ENCODE results near the gene TDRD3. TPM values are rescaled to one million over a fixed set of nuclear protein-coding genes. Genes with fewer than 3 reads are reported as not detected.

TDRD3 gene
- total RNA-seq, 6 donors from 2014 or later = 16.0 to 56.4 (median 25.8) TPM

- TF ChIP-seq EP300 (IDR thresholded peaks at IDR 0.05) = no peak
- TF ChIP-seq POLR2A (IDR thresholded peaks at IDR 0.05) = no peak
- TF ChIP-seq POLR2AphosphoS5 (IDR thresholded peaks at IDR 0.05) = no peak
- no peak for TF ChIP-seq CTCF (IDR thresholded peaks at IDR 0.05)
- Histone ChIP-seq H3K9me3 (no peaks in the 10 kb centered on the region), H3K27me3 (no peaks in the 10 kb centered on the region), H3K36me3 (peaks cover 0 to 21% (median 3%) of the 10 kb centered on the region in 4 donors), H3K4me1 (no peaks in the 10 kb centered on the region), H3K27ac (no peak overlapping the region), H3K4me3 (no peak overlapping the region)
- no peak for DNase-seq
- ATAC-seq (ENCODE audit: low FRiP score in 2 of 2) = no peak
- 84 to 96% methylated on average over 8 of the region's 8 CpGs for WGBS, 2 donors
Measured at GRCh38 chr13:60572855-60573254, 175.8 kb downstream of the TDRD3 start.

- ATAC-seq (ENCODE audit: low FRiP score in 2 of 2) = no peak
- Histone ChIP-seq H3K4me1 (no peaks in the 10 kb centered on the region), H3K9me3 (no peaks in the 10 kb centered on the region), H3K36me3 (peaks cover 0 to 4% (median 2%) of the 10 kb centered on the region in 4 donors), H3K27ac (no peak overlapping the region), H3K4me3 (no peak overlapping the region), H3K27me3 (no peaks in the 10 kb centered on the region)
- TF ChIP-seq CTCF (IDR thresholded peaks at IDR 0.05) (no peak), POLR2A (IDR thresholded peaks at IDR 0.05) (no peak), EP300 (IDR thresholded peaks at IDR 0.05) (no peak), POLR2AphosphoS5 (IDR thresholded peaks at IDR 0.05) (no peak)
- WGBS, 2 donors = 94 to 97% methylated on average over 5 of the region's 5 CpGs
- DNase-seq = no peak
Measured at GRCh38 chr13:60574735-60575134, 177.7 kb downstream of the TDRD3 start.

GRCh38 chr13:60575142-60575541 lies 178.1 kb downstream of the TDRD3 start:
- Histone ChIP-seq H3K36me3 (peaks cover 0 to 4% (median 2%) of the 10 kb centered on the region in 4 donors), H3K27me3 (no peaks in the 10 kb centered on the region), H3K27ac (no peak overlapping the region), H3K4me3 (no peak overlapping the region), H3K9me3 (no peaks in the 10 kb centered on the region), H3K4me1 (no peaks in the 10 kb centered on the region)
- ATAC-seq (ENCODE audit: low FRiP score in 2 of 2) (no peak), DNase-seq (no peak)
- TF ChIP-seq EP300 (IDR thresholded peaks at IDR 0.05) = no peak
- no peak for TF ChIP-seq POLR2A (IDR thresholded peaks at IDR 0.05)
- no peak for TF ChIP-seq CTCF (IDR thresholded peaks at IDR 0.05)
- no peak for TF ChIP-seq POLR2AphosphoS5 (IDR thresholded peaks at IDR 0.05)
- 84% methylated on average over 1 of the region's 1 CpG for WGBS, 2 donors

GRCh38 chr13:60577761-60578160 lies 180.7 kb downstream of the TDRD3 start:
- ATAC-seq (ENCODE audit: low FRiP score in 2 of 2) = no peak
- peaks cover 0 to 3% (median 0%) of the 10 kb centered on the region in 4 donors for H3K36me3 ChIP-seq
- no peak overlapping the region for H3K27ac ChIP-seq
- DNase-seq = no peak
- H3K9me3 ChIP-seq = no peaks in the 10 kb centered on the region
- no peak overlapping the region for H3K4me3 ChIP-seq
- TF ChIP-seq POLR2A (IDR thresholded peaks at IDR 0.05) (no peak), EP300 (IDR thresholded peaks at IDR 0.05) (no peak), CTCF (IDR thresholded peaks at IDR 0.05) (no peak), POLR2AphosphoS5 (IDR thresholded peaks at IDR 0.05) (no peak)
- WGBS, 2 donors = 93 to 94% methylated on average over 3 of the region's 3 CpGs
- H3K4me1 ChIP-seq = no peaks in the 10 kb centered on the region
- H3K27me3 ChIP-seq = no peaks in the 10 kb centered on the region

GRCh38 chr13:60583196-60583888 lies 186.3 kb downstream of the TDRD3 start:
- Histone ChIP-seq H3K4me1 (no peaks in the 10 kb centered on the region), H3K36me3 (no peaks in the 10 kb centered on the region), H3K27ac (no peak overlapping the region), H3K27me3 (no peaks in the 10 kb centered on the region), H3K9me3 (peaks cover 0 to 7% (median 0%) of the 10 kb centered on the region in 4 donors), H3K4me3 (no peak overlapping the region)
- 76 to 84% methylated on average over 9 of the region's 9 CpGs for WGBS, 2 donors
- ATAC-seq (ENCODE audit: low FRiP score in 2 of 2) = peak in 1 of 2 donors; percentile 74
- no peak for DNase-seq
- TF ChIP-seq POLR2A (IDR thresholded peaks at IDR 0.05) (no peak), EP300 (IDR thresholded peaks at IDR 0.05) (no peak), POLR2AphosphoS5 (IDR thresholded peaks at IDR 0.05) (no peak), CTCF (IDR thresholded peaks at IDR 0.05) (no peak)
